GM21737 (cell line): Measurements from ENCODE around the gene YWHAB.

Source experiments
- ATAC-seq: cut with Tn5 transposase; IDR thresholded peaks from one replicate; pipeline ENCODE4 v1.9.1; 2021; ENCODE audit warnings: mild to moderate bottlenecking, moderate library complexity; ENCODE audit not compliant: unreplicated experiment

Gene YWHAB

DNA sequence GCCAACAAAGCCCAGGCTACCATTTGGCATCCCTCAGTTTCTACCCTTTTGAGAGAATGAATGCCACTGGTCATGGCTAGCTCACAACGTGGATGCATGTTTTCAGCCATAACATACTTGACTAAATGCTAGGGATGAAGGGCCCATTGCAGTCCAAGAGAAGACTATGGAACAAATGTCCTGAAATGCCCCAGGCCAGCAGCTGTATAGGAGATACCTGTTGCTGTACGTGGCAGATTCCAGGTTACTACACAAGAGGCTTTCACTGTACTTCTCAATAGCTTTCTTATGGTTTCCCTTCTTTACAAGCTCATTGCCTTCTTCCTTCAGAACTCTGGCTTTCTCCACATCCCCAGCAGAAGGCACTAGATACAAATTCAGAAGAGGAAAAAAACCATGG is 63.0 kb downstream of the YWHAB start:
- no peak for ATAC-seq

GRCh38 chr20:44950368-44950767 is 64.9 kb downstream of the YWHAB start:
- ATAC-seq, result no peak

GRCh38 chr20:44952731-44953130 is 67.2 kb downstream of the YWHAB start:
- ATAC-seq, result no peak

- no peak for ATAC-seq
Measured at GRCh38 chr20:44954211-44954610, 68.7 kb downstream of the YWHAB start.

- no peak for ATAC-seq
Measured at GRCh38 chr20:44955270-44955669, 69.8 kb downstream of the YWHAB start.

GRCh38 chr20:44956410-44956809 is 70.9 kb downstream of the YWHAB start:
- ATAC-seq, result no peak
